ENCODE measurements around the gene ANTXR2.
"Not testable (repeated sequence)": the region's sequence is repeated elsewhere in the genome, so short reads cannot be mapped to it uniquely, and the experiment has no call there.

Gene ANTXR2

DNA sequence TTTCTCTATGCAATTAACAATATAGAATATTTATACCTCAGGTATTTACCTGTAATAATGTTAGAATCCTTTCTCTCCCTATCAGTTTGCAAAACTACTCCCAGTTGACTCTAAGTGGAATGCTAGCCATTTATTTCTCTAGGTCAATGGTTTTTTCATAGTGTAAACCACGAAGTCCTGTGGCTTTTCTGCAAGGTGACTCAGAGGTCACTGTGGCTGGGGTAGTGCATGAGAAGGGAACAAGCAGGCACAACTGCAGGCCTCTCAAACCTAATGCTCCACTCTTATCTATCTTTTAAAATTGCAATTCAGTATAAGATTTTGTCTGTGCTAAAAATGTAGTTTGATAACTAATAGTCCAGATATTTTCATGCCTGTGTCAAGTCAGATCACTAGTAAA lies 159.4 kb downstream of the ANTXR2 start:
- no peaks in the 10 kb centered on the region for H3K9me3 ChIP-seq (ENCODE audit: control insufficient read depth in 1 of 2, low read length in 2 of 2)
- no peak overlapping the region for H3K4me3 ChIP-seq (ENCODE audit: low read depth in 1 of 2, low read length in 2 of 2)
- no peaks in the 10 kb centered on the region for H3K36me3 ChIP-seq (ENCODE audit: control insufficient read depth in 1 of 2, insufficient read depth in 2 of 2, low read length in 2 of 2)
- no peak overlapping the region for H3K9ac ChIP-seq (ENCODE audit: low read depth in 1 of 2, low read length in 2 of 2)
- H3K27ac ChIP-seq (ENCODE audit: low read depth, low read length) = no peak overlapping the region
- H3K27me3 ChIP-seq (ENCODE audit: control insufficient read depth in 1 of 2, insufficient read depth in 2 of 2, low read length in 2 of 2) = no peaks in the 10 kb centered on the region
- H3K4me1 ChIP-seq (ENCODE audit: control insufficient read depth in 1 of 2, insufficient read depth in 2 of 2, low read length in 2 of 2) = no peaks in the 10 kb centered on the region

DNA sequence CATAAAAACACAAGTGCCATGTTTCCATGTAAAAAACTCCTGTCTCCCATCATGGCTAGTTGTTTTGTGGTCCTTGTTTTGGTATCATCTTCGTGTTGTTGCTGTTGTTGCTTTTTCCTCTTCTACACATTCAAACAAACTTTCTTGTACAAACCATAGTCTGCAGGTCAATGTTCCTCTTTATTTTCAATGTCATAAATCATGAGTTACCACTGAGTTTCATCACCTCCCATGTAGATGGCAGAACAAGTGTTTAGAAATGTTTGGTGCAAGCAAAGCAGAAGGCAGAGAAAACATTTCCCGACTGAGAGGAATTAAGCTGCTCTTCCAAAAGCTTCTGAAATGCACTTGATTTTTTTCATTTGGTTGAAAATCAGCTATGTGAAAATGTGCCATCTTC lies 166.0 kb downstream of the ANTXR2 start:
- H3K4me1 ChIP-seq (ENCODE audit: control insufficient read depth in 1 of 2, insufficient read depth in 2 of 2, low read length in 2 of 2) = no peaks in the 10 kb centered on the region
- no peak overlapping the region for H3K9ac ChIP-seq (ENCODE audit: low read depth in 1 of 2, low read length in 2 of 2)
- peaks cover 20 to 23% of the 10 kb centered on the region in 2 donors for H3K36me3 ChIP-seq (ENCODE audit: control insufficient read depth in 1 of 2, insufficient read depth in 2 of 2, low read length in 2 of 2)
- H3K27me3 ChIP-seq (ENCODE audit: control insufficient read depth in 1 of 2, insufficient read depth in 2 of 2, low read length in 2 of 2) = no peaks in the 10 kb centered on the region
- H3K27ac ChIP-seq (ENCODE audit: low read depth, low read length) = no peak overlapping the region
- H3K4me3 ChIP-seq (ENCODE audit: low read depth in 1 of 2, low read length in 2 of 2) = no peak overlapping the region
- H3K9me3 ChIP-seq (ENCODE audit: control insufficient read depth in 1 of 2, low read length in 2 of 2) = no peaks in the 10 kb centered on the region

DNA sequence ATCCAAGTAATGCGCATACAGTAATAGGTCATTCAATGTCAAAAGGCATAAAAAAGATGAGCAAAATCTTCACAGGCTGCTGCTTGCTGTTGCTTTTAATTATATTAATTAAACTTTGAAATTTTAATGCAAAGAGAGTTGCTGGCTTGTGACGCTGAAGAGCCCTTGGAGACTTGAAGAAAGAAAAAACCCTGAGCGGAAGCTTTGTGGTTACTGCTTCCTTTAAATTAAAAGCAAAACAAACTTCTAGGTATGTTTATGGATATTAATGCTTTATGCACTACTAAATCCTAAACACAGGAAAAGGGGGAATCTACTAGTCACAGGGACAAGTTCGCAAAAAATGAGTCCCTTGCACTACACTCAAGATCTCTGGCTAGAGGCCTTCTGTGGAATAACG lies 166.7 kb downstream of the ANTXR2 start:
- H3K4me3 ChIP-seq (ENCODE audit: low read depth in 1 of 2, low read length in 2 of 2) = no peak overlapping the region
- H3K36me3 ChIP-seq (ENCODE audit: control insufficient read depth in 1 of 2, insufficient read depth in 2 of 2, low read length in 2 of 2) = peaks cover 20 to 23% of the 10 kb centered on the region in 2 donors
- H3K27ac ChIP-seq (ENCODE audit: low read depth, low read length) = no peak overlapping the region
- no peaks in the 10 kb centered on the region for H3K9me3 ChIP-seq (ENCODE audit: control insufficient read depth in 1 of 2, low read length in 2 of 2)
- H3K27me3 ChIP-seq (ENCODE audit: control insufficient read depth in 1 of 2, insufficient read depth in 2 of 2, low read length in 2 of 2) = no peaks in the 10 kb centered on the region
- no peaks in the 10 kb centered on the region for H3K4me1 ChIP-seq (ENCODE audit: control insufficient read depth in 1 of 2, insufficient read depth in 2 of 2, low read length in 2 of 2)
- no peak overlapping the region for H3K9ac ChIP-seq (ENCODE audit: low read depth in 1 of 2, low read length in 2 of 2)

DNA sequence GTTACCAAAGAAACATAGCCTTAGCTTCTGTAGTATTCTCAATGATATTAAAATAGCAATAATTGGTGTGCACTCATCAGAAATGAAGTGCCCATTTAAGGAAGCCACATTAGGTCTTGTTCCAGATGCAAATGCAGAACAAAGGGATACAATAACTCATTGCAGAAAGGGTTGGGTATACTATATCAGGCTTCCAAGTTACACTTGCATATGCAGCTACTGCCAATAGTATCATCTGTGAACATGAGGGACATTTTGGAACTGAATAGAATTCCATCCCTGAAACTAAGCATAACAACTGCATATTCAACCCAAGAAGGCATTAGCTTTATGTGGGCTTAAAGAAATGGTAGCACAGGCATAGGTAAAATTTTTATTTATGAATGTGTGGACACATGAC lies 167.8 kb downstream of the ANTXR2 start:
- Histone ChIP-seq H3K9ac (ENCODE audit: low read depth in 1 of 2, low read length in 2 of 2) (no peak overlapping the region), H3K4me3 (ENCODE audit: low read depth in 1 of 2, low read length in 2 of 2) (no peak overlapping the region), H3K4me1 (ENCODE audit: control insufficient read depth in 1 of 2, insufficient read depth in 2 of 2, low read length in 2 of 2) (no peaks in the 10 kb centered on the region), H3K27me3 (ENCODE audit: control insufficient read depth in 1 of 2, insufficient read depth in 2 of 2, low read length in 2 of 2) (no peaks in the 10 kb centered on the region), H3K9me3 (ENCODE audit: control insufficient read depth in 1 of 2, low read length in 2 of 2) (no peaks in the 10 kb centered on the region), H3K27ac (ENCODE audit: low read depth, low read length) (no peak overlapping the region), H3K36me3 (ENCODE audit: control insufficient read depth in 1 of 2, insufficient read depth in 2 of 2, low read length in 2 of 2) (peaks cover 20 to 23% of the 10 kb centered on the region in 2 donors)

DNA sequence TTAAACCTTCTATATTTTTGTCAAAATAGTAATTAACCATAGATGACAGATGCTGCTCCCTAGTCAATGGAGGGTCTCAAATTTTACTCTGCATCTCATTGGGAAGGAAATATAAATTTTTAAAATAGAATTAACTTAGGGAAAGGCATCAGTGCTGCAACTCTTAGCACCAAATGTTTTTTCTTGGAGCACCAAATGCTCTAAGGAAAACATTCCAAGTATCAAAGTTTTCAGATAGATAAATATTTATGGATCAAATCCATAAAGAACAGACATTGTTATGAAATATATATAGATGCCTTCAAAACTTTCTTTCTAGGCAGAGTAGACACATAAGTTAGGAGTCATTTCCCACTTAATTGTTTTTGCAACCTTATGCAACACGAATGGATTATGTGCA lies 168.7 kb downstream of the ANTXR2 start:
- Histone ChIP-seq H3K4me1 (ENCODE audit: control insufficient read depth in 1 of 2, insufficient read depth in 2 of 2, low read length in 2 of 2) (no peaks in the 10 kb centered on the region), H3K27ac (ENCODE audit: low read depth, low read length) (no peak overlapping the region), H3K9ac (ENCODE audit: low read depth in 1 of 2, low read length in 2 of 2) (no peak overlapping the region), H3K4me3 (ENCODE audit: low read depth in 1 of 2, low read length in 2 of 2) (no peak overlapping the region), H3K27me3 (ENCODE audit: control insufficient read depth in 1 of 2, insufficient read depth in 2 of 2, low read length in 2 of 2) (no peaks in the 10 kb centered on the region), H3K36me3 (ENCODE audit: control insufficient read depth in 1 of 2, insufficient read depth in 2 of 2, low read length in 2 of 2) (peaks cover 20 to 23% of the 10 kb centered on the region in 2 donors), H3K9me3 (ENCODE audit: control insufficient read depth in 1 of 2, low read length in 2 of 2) (no peaks in the 10 kb centered on the region)

DNA sequence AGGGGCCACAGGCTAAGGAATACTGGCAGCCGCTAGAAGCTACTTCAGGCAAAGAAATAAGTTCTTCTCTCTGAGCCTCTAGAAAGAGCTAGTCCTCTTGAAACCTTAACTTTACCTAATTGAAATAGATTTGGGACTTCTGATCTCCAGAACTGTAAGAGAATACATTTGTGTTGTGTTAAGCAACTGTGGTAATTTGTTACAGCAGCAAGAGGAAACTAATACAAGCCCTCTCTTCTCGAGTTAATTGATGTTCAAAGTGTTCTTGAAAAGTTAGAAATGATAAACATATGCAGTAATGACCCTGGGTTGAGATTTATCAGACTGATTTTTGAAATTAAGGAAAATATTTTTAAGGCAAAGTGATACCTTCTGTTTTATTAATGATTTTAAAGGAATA lies 172.8 kb downstream of the ANTXR2 start:
- no peaks in the 10 kb centered on the region for H3K4me1 ChIP-seq (ENCODE audit: control insufficient read depth in 1 of 2, insufficient read depth in 2 of 2, low read length in 2 of 2)
- H3K27ac ChIP-seq (ENCODE audit: low read depth, low read length) = no peak overlapping the region
- H3K9me3 ChIP-seq (ENCODE audit: control insufficient read depth in 1 of 2, low read length in 2 of 2) = no peaks in the 10 kb centered on the region
- no peak overlapping the region for H3K9ac ChIP-seq (ENCODE audit: low read depth in 1 of 2, low read length in 2 of 2)
- H3K4me3 ChIP-seq (ENCODE audit: low read depth in 1 of 2, low read length in 2 of 2) = no peak overlapping the region
- peaks cover 3 to 5% of the 10 kb centered on the region in 2 donors for H3K36me3 ChIP-seq (ENCODE audit: control insufficient read depth in 1 of 2, insufficient read depth in 2 of 2, low read length in 2 of 2)
- no peaks in the 10 kb centered on the region for H3K27me3 ChIP-seq (ENCODE audit: control insufficient read depth in 1 of 2, insufficient read depth in 2 of 2, low read length in 2 of 2)

DNA sequence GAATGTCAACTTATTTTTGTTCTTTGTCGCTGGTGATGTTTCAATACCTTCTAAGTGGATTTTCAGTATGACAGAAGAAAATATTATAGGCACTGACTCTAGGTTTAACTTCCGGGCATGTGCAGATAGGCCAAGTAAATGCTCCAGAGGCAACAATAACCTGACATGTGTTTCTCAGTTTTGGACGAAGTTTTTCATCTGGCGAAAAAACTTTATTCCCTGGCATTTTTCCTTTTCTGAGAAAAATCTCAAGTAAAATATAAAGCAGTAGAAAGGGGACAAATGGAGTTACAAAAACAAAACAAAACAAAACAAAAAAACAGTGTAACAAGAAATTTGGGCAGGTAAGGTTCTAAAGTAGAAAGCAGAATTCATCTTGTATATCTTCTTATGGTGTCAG lies 173.5 kb downstream of the ANTXR2 start:
- Histone ChIP-seq H3K4me3 (ENCODE audit: low read depth in 1 of 2, low read length in 2 of 2) (no peak overlapping the region), H3K27ac (ENCODE audit: low read depth, low read length) (no peak overlapping the region), H3K9ac (ENCODE audit: low read depth in 1 of 2, low read length in 2 of 2) (no peak overlapping the region), H3K9me3 (ENCODE audit: control insufficient read depth in 1 of 2, low read length in 2 of 2) (no peaks in the 10 kb centered on the region), H3K27me3 (ENCODE audit: control insufficient read depth in 1 of 2, insufficient read depth in 2 of 2, low read length in 2 of 2) (no peaks in the 10 kb centered on the region), H3K36me3 (ENCODE audit: control insufficient read depth in 1 of 2, insufficient read depth in 2 of 2, low read length in 2 of 2) (no peaks in the 10 kb centered on the region), H3K4me1 (ENCODE audit: control insufficient read depth in 1 of 2, insufficient read depth in 2 of 2, low read length in 2 of 2) (no peaks in the 10 kb centered on the region)

DNA sequence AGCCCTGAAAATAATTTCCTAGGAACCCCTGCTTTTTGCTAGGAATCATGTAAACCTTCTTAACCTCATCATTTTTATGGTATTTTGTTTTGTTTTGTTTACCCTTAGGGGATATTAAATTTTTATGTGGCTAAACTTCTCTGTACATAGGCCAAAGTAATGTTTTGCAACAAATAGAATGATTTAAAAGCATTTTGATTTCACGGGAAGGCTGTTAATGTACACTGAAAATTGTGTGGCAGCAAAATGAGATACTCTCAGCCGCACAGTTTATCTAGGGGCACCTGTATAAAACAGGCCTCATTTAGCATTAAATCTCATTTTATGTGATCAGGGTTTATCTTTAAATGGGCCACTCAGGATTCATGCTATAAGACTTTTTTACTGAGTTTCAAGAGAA lies 175.0 kb downstream of the ANTXR2 start:
- Histone ChIP-seq H3K4me1 (ENCODE audit: control insufficient read depth in 1 of 2, insufficient read depth in 2 of 2, low read length in 2 of 2) (no peaks in the 10 kb centered on the region), H3K36me3 (ENCODE audit: control insufficient read depth in 1 of 2, insufficient read depth in 2 of 2, low read length in 2 of 2) (no peaks in the 10 kb centered on the region), H3K9me3 (ENCODE audit: control insufficient read depth in 1 of 2, low read length in 2 of 2) (no peaks in the 10 kb centered on the region), H3K27me3 (ENCODE audit: control insufficient read depth in 1 of 2, insufficient read depth in 2 of 2, low read length in 2 of 2) (no peaks in the 10 kb centered on the region), H3K4me3 (ENCODE audit: low read depth in 1 of 2, low read length in 2 of 2) (no peak overlapping the region), H3K9ac (ENCODE audit: low read depth in 1 of 2, low read length in 2 of 2) (no peak overlapping the region), H3K27ac (ENCODE audit: low read depth, low read length) (no peak overlapping the region)

DNA sequence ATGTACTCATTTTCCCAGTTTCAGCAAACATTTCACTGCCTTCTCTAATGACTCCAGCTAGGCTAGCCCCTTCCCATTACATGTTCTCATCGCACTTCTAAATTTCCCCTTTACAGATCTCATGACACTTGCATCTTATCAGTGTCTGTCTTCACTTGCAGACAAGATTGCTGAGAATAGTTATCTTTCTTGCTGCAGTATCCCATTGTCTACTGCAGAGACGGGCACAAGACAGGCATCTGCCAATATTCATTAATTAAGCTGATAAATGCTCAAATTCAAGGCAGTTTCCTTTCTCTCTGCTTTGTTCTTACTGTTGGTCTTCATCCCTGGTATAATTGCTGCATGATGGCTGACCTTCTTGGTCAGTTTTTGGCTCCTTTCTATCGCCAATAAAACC lies 175.9 kb downstream of the ANTXR2 start:
- Histone ChIP-seq H3K27me3 (ENCODE audit: control insufficient read depth in 1 of 2, insufficient read depth in 2 of 2, low read length in 2 of 2) (no peaks in the 10 kb centered on the region), H3K4me1 (ENCODE audit: control insufficient read depth in 1 of 2, insufficient read depth in 2 of 2, low read length in 2 of 2) (no peaks in the 10 kb centered on the region), H3K4me3 (ENCODE audit: low read depth in 1 of 2, low read length in 2 of 2) (no peak overlapping the region), H3K9ac (ENCODE audit: low read depth in 1 of 2, low read length in 2 of 2) (no peak overlapping the region), H3K36me3 (ENCODE audit: control insufficient read depth in 1 of 2, insufficient read depth in 2 of 2, low read length in 2 of 2) (no peaks in the 10 kb centered on the region), H3K9me3 (ENCODE audit: control insufficient read depth in 1 of 2, low read length in 2 of 2) (no peaks in the 10 kb centered on the region), H3K27ac (ENCODE audit: low read depth, low read length) (no peak overlapping the region)

DNA sequence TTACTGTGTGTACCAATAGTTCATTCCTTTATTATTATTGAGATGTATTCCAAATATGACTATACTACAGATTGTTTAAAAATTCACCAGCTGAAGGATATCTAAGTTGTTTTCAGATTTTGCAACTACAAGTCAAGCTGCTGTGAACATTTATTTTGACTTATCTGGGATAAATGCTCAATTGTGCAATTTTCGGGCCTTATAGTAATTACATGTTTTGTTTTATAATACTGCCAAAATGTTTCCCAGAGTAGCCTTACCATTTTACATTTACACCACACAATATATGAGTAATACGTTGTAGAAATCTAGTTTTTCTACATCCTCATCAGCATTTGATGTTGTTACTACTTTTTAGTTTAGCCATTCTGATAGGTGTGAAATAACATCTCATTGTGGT lies 179.6 kb downstream of the ANTXR2 start:
- Histone ChIP-seq H3K36me3 (ENCODE audit: control insufficient read depth in 1 of 2, insufficient read depth in 2 of 2, low read length in 2 of 2) (no peaks in the 10 kb centered on the region), H3K27me3 (ENCODE audit: control insufficient read depth in 1 of 2, insufficient read depth in 2 of 2, low read length in 2 of 2) (no peaks in the 10 kb centered on the region), H3K4me3 (ENCODE audit: low read depth in 1 of 2, low read length in 2 of 2) (no peak overlapping the region), H3K4me1 (ENCODE audit: control insufficient read depth in 1 of 2, insufficient read depth in 2 of 2, low read length in 2 of 2) (no peaks in the 10 kb centered on the region), H3K27ac (ENCODE audit: low read depth, low read length) (no peak overlapping the region), H3K9me3 (ENCODE audit: control insufficient read depth in 1 of 2, low read length in 2 of 2) (no peaks in the 10 kb centered on the region), H3K9ac (ENCODE audit: low read depth in 1 of 2, low read length in 2 of 2) (no peak overlapping the region)

DNA sequence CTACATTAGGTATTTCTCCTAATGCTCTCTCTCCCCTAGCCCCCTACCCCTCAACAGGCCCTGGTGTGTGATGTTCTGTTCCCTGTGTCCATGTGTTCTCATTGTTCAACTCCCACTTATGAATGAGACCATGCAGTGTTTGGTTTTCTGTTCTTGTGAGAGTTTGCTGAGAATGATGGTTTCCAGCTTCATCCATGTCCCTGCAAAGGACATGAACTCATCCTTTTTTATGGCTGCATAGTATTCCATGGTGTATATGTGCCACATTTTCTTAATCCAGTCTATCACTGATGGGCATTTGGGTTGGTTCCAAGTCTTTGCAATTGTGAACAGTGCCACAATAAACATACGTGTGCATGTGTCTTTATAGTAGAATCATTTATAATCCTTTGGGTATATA lies 184.0 kb downstream of the ANTXR2 start:
- H3K9ac ChIP-seq (ENCODE audit: low read depth in 1 of 2, low read length in 2 of 2); H3K36me3 ChIP-seq (ENCODE audit: control insufficient read depth in 1 of 2, insufficient read depth in 2 of 2, low read length in 2 of 2); H3K27me3 ChIP-seq (ENCODE audit: control insufficient read depth in 1 of 2, insufficient read depth in 2 of 2, low read length in 2 of 2); H3K9me3 ChIP-seq (ENCODE audit: control insufficient read depth in 1 of 2, low read length in 2 of 2); H3K4me1 ChIP-seq (ENCODE audit: control insufficient read depth in 1 of 2, insufficient read depth in 2 of 2, low read length in 2 of 2); H3K27ac ChIP-seq (ENCODE audit: low read depth, low read length); H3K4me3 ChIP-seq (ENCODE audit: low read depth in 1 of 2, low read length in 2 of 2): not testable (repeated sequence)

All from duodenal mucosa (tissue), 2 donors.